ENCODE measurements around the gene VWA5A. TPM values are rescaled to one million over a fixed set of nuclear protein-coding genes. Genes with fewer than 3 reads are reported as not detected.

Gene VWA5A
- total RNA-seq = 10 to 100 TPM; 41.2 to 97.3 (median 55.8) TPM
- long read RNA-seq, donor 1, transcript VWA5A-203 (18 exons, 3,419 nt) = major isoform, 22 of 53 reads
- long read RNA-seq, donor 1, transcript VWA5A-201 (10 exons, 1,863 nt) = minor isoform, 7 of 53 reads
- long read RNA-seq, donor 1, partial matches to known transcripts = 17 of 53 reads
- long read RNA-seq, donor 1, other reads (novel, unspliced or antisense) = 4 of 53 reads
- long read RNA-seq, donor 2, full-length matches to known transcripts = 16 of 24 reads
- long read RNA-seq, donor 2, partial matches to known transcripts = 7 of 24 reads
- long read RNA-seq, donor 2, other reads (novel, unspliced or antisense) = 1 of 24 reads

DNA sequence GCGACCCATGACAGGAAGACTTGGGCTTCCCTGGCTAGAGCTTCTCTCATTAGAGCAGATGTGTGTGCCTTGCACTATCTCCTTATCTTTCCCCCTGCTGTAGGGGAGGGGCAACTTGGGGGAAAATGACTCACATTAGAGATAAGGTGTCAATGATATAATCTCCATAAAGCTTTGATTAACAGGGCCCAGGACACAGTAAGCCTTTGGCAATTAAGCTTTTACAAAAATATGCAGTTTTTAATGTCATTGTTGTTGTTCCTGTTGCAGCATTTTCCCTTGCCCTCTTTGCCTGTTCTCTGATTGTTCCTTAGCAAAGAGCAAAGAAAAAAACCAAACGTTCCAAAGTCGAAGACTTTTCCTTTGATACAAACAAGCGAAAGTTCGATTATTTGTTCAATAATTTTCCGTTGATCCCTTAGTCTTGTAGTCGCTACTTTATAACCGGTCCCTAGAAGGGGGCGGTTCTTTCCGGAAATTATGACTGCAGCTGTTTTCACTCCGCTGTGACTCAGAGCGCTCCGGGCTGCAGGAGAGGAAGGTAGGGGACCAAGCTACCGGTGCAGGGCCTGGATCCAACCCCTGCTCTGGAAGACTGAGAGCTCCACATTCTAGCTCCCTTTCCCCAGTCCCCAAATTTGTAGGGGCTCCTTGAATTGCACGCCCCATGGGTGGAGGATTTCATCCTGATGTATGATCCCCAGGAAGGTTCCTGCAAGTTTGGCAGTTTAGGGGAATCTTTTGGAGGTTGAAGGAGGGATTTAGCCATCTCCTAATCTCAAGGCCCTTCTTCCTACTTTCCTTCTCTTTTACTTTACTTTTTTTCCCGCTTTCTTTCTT, at the start of gene VWA5A:
Gene VWA5A, plus strand, starts transcription at position 509 of the 840 bp plus-strand sequence. CDS start 2,062 bp downstream, outside the sequence.
- Histone ChIP-seq H3K9me3 (no peaks in the 10 kb centered on the region), H3K36me3 (ENCODE audit: low read depth) (no peaks in the 10 kb centered on the region), H3K4me3 (peak within 1 kb of the TSS; percentile 5), H3K4me1 (ENCODE audit: low read depth) (peaks cover 12% of the 10 kb centered on the region)
- ATAC-seq (peak; percentile 96), DNase-seq (peak; percentile 86 to 96 (median 89))
- TF ChIP-seq, protein P1, sequence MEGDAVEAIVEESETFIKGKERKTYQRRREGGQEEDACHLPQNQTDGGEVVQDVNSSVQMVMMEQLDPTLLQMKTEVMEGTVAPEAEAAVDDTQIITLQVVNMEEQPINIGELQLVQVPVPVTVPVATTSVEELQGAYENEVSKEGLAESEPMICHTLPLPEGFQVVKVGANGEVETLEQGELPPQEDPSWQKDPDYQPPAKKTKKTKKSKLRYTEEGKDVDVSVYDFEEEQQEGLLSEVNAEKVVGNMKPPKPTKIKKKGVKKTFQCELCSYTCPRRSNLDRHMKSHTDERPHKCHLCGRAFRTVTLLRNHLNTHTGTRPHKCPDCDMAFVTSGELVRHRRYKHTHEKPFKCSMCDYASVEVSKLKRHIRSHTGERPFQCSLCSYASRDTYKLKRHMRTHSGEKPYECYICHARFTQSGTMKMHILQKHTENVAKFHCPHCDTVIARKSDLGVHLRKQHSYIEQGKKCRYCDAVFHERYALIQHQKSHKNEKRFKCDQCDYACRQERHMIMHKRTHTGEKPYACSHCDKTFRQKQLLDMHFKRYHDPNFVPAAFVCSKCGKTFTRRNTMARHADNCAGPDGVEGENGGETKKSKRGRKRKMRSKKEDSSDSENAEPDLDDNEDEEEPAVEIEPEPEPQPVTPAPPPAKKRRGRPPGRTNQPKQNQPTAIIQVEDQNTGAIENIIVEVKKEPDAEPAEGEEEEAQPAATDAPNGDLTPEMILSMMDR (IDR thresholded peaks at IDR 0.05) = no peak
- intact Hi-C loops (cut with DNase I, micrococcal nuclease) = no loop called here

DNA sequence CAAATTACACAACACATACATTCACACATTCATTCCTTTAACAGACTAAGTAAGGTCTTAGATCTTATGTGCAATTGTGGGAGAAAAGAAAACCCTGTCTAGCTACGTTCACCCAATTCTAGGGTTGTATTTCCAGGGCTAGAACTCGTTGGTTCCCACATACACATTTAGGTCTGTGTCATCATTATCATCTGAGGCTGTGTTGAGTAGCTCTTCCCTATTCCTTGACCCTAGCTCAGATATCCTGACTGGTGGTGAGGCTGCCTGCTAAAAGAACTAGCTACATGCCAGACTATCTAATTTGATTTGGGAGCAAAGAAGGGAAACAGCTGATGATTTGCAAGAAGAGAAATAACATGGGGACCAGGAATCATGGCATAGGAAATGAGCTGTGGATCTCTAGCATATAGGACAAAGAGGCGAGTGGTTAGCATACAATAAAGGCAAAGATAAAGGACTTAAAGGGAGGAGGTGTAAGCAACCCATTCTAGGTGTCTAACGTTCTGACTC, 46.6 kb upstream of the VWA5A start:
- peaks cover 4% of the 10 kb centered on the region for H3K4me1 ChIP-seq (ENCODE audit: low read depth)
- no peak overlapping the region for H3K4me3 ChIP-seq
- intact Hi-C loops (cut with DNase I, micrococcal nuclease) = no loop called here
- no peaks in the 10 kb centered on the region for H3K9me3 ChIP-seq
- TF ChIP-seq, protein P1 (IDR thresholded peaks at IDR 0.05) = no peak
- no peak for ATAC-seq
- no peak for DNase-seq
- H3K36me3 ChIP-seq (ENCODE audit: low read depth) = no peaks in the 10 kb centered on the region

DNA sequence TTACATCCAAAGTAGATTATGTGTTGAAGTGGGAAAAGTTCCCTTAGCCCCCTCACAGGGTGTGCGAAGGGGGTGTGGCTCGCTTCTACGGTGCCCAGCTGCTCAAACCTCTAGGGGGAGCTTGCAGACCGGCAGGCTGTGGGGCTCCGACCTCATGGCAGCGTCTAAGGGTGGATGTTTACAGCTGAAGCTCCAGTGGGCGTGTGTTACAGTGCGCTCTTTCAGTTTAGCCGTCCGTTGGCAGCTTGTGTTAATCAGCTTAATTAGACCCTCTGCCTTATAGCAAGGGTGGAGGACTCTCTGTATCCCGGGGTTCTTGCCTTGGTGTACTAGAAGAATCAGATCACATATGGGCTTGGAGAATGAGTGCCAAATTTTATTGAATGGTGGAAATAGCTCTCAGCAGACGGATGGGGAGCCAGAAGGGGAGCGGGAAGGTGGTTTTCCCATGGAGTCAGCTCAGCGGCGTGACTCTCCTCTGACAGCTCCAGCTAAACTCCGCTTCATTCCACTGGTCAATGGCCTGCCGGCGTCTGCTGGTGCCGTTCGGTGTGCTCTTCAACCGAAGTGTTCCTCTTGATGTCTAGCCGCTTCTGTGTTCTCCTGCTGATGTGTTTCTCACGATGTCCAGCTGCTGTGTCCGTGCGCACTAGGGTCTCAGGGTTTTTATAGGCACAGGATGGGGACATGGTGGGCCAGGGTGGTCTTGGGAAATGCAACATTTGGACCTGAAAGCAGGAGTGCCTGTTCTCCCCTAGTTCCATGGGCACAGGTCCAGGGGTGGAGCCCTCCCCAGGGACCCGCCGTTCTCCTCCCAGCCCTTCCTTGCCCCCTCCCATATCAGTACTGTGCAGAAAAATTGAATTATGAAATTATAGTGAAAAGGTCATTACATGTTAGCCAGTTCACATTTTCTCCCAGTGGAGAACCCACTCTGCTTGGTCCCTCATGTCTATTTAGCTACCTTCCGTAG, 45.5 kb upstream of the VWA5A start:
- DNase-seq (peak; percentile 58 to 63 (median 62)), ATAC-seq (peak; percentile 86)
- H3K36me3 ChIP-seq (ENCODE audit: low read depth) = no peaks in the 10 kb centered on the region
- intact Hi-C loops (cut with DNase I, micrococcal nuclease) = loop anchor here in 1 of 2 donors (5.0 kb wide), 1 partner anchor 123 kb away; no protein-coding TSS in a partner anchor
- no peak overlapping the region for H3K4me3 ChIP-seq
- no peaks in the 10 kb centered on the region for H3K9me3 ChIP-seq
- H3K4me1 ChIP-seq (ENCODE audit: low read depth) = peaks cover 4% of the 10 kb centered on the region
- TF ChIP-seq, protein P1 (IDR thresholded peaks at IDR 0.05) = peak; percentile 35

- Histone ChIP-seq H3K36me3 (ENCODE audit: low read depth) (no peaks in the 10 kb centered on the region), H3K4me1 (ENCODE audit: low read depth) (peaks cover 4% of the 10 kb centered on the region), H3K4me3 (no peak overlapping the region), H3K9me3 (no peaks in the 10 kb centered on the region)
- TF ChIP-seq, protein P1 (IDR thresholded peaks at IDR 0.05) = no peak
- DNase-seq (peak in 2 of 3 donors; percentile 53 to 74), ATAC-seq (peak; percentile 42)
- intact Hi-C loops (cut with DNase I, micrococcal nuclease) = loop anchor here in 1 of 2 donors (5.0 kb wide), 1 partner anchor 121 kb away; no protein-coding TSS in a partner anchor
These were observed 44.2 kb upstream of the VWA5A start for GRCh38 chr11:124070915-124071622.
